KMS-11 (cell line): Measurements from ENCODE around the gene DNAH10.

Experiments
- H2AFZ ChIP-seq: fragments of 200-600 bp; sonication (generic); 2 replicates; pipeline ENCODE4 v1.6.1; 2016; ENCODE audit warnings: antibody characterized with exemption, mixed run types, low read depth
- H3K27ac ChIP-seq: fragments of 200-600 bp; sonication (generic); 2 replicates; pipeline ENCODE4 v1.6.1; 2016; ENCODE audit warnings: mild to moderate bottlenecking, mixed run types
- H3K27me3 ChIP-seq: fragments of 200-600 bp; sonication (generic); 2 replicates; pipeline ENCODE4 v1.6.1; 2017; ENCODE audit warnings: mild to moderate bottlenecking, low read depth, mixed run types, moderate library complexity; ENCODE audit not compliant: insufficient read depth
- H3K36me3 ChIP-seq: fragments of 200-600 bp; sonication (generic); 2 replicates; pipeline ENCODE4 v1.6.1; 2017; ENCODE audit warnings: mild to moderate bottlenecking, mixed run types; ENCODE audit not compliant: insufficient read depth
- H3K4me1 ChIP-seq: fragments of 200-600 bp; sonication (generic); 2 replicates; pipeline ENCODE4 v1.6.1; 2016; ENCODE audit warnings: mild to moderate bottlenecking, low read depth, mixed run types; ENCODE audit not compliant: poor library complexity, severe bottlenecking
- H3K4me2 ChIP-seq: fragments of 200-600 bp; sonication (generic); 2 replicates; pipeline ENCODE4 v1.7.0; 2016; ENCODE audit warnings: mild to moderate bottlenecking, mixed run types
- H3K4me3 ChIP-seq: fragments of 200-600 bp; sonication (generic); IDR thresholded peaks from 2 replicates; pipeline ENCODE4 v1.6.1; 2017; ENCODE audit warnings: low read depth, low read length, mixed read lengths; ENCODE audit not compliant: insufficient read depth
- H3K79me2 ChIP-seq: fragments of 200-600 bp; sonication (generic); 2 replicates; pipeline ENCODE4 v1.6.1; 2016; ENCODE audit warnings: low read depth, mixed run types; ENCODE audit not compliant: insufficient read depth
- H3K9ac ChIP-seq: fragments of 200-600 bp; sonication (generic); 2 replicates; pipeline ENCODE4 v1.6.1; 2016; ENCODE audit warnings: mild to moderate bottlenecking, mixed run types
- H4K20me1 ChIP-seq: fragments of 200-600 bp; sonication (generic); 2 replicates; pipeline ENCODE4 v1.6.1; 2016; ENCODE audit warnings: mild to moderate bottlenecking, mixed run types; ENCODE audit not compliant: insufficient read depth
- TF ChIP-seq, protein P1 (sequence below): fragments of 200-600 bp; sonication (generic); conservative IDR thresholded peaks from 2 replicates; pipeline ENCODE4 v1.6.1; 2017; ENCODE audit warnings: low read depth, mild to moderate bottlenecking, antibody characterized with exemption, low read length, moderate library complexity, mixed read lengths

The DNAH10 gene

DNA sequence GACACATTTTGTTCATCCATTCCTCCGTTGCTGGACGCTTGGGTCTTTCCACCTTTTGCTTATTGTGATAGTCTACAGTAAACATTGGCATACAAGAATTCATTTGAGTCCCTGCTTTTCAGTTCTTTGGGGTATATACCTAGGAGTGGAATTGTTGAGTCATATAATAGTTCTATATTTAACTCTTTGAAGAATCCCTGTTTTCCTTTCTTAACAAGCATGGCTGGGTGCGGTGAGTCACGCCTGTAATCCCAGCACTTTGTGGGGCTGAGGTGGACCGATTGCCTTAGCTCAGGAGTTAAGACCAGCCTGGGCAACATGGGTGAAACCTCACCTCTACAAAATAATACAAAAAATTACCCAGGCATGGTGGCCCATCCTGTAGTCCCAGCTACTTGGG lies 135.1 kb downstream of the DNAH10 start:
- Histone ChIP-seq H3K79me2 (no peaks in the 10 kb centered on the region), H3K4me1 (no peaks in the 10 kb centered on the region), H4K20me1 (no peaks in the 10 kb centered on the region), H3K27ac (no peak overlapping the region), H3K4me2 (no peak overlapping the region), H3K36me3 (no peaks in the 10 kb centered on the region), H3K4me3 (no peak overlapping the region), H2AFZ (no peak overlapping the region), H3K9ac (no peak overlapping the region), H3K27me3 (no peaks in the 10 kb centered on the region)
- TF ChIP-seq, protein P1, sequence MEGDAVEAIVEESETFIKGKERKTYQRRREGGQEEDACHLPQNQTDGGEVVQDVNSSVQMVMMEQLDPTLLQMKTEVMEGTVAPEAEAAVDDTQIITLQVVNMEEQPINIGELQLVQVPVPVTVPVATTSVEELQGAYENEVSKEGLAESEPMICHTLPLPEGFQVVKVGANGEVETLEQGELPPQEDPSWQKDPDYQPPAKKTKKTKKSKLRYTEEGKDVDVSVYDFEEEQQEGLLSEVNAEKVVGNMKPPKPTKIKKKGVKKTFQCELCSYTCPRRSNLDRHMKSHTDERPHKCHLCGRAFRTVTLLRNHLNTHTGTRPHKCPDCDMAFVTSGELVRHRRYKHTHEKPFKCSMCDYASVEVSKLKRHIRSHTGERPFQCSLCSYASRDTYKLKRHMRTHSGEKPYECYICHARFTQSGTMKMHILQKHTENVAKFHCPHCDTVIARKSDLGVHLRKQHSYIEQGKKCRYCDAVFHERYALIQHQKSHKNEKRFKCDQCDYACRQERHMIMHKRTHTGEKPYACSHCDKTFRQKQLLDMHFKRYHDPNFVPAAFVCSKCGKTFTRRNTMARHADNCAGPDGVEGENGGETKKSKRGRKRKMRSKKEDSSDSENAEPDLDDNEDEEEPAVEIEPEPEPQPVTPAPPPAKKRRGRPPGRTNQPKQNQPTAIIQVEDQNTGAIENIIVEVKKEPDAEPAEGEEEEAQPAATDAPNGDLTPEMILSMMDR: no peak

DNA sequence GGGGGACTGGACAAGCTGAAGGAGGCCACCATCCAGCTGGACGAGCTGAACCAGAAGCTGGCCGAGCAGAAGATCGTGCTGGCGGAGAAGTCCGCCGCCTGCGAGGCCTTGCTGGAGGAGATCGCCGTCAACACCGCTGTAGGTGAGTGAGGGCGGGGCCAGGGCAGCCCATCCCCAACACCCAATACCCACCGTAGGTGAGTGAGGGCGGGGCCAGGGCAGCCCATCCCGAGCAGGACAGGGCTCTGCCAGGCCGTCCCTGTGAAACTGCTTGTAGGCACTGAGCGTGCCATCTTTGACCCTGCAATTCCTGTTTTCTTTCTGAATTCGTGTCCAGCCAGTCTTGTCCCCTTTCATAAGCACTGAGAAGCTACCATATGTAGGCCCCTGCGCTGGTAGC lies 136.6 kb downstream of the DNAH10 start:
- H3K79me2 ChIP-seq: no peaks in the 10 kb centered on the region
- no peaks in the 10 kb centered on the region for H3K36me3 ChIP-seq
- H4K20me1 ChIP-seq: no peaks in the 10 kb centered on the region
- H3K4me3 ChIP-seq: no peak overlapping the region
- no peaks in the 10 kb centered on the region for H3K27me3 ChIP-seq
- TF ChIP-seq, protein P1: no peak
- no peak overlapping the region for H2AFZ ChIP-seq
- no peaks in the 10 kb centered on the region for H3K4me1 ChIP-seq
- no peak overlapping the region for H3K27ac ChIP-seq
- no peak overlapping the region for H3K9ac ChIP-seq
- no peak overlapping the region for H3K4me2 ChIP-seq

DNA sequence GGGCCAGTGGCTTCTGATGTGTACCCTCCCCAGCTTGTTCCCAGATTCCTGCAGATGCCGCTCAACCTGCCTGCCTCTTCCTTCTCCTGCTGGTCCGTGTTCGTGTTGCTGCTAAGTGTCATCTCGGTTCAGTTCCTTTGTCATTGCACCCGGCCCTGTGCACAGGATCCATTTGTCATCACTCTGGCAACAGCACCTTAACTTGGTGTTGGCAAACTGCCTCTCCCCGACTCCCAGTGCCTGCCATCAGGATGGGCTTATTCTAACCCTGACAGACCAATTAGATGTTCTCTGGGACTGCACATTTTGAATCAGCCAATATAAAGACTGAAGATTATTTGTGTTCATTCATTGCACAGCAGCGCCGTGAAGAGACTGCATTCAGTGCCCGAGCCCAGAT lies 137.3 kb downstream of the DNAH10 start:
- Histone ChIP-seq H3K4me3 (no peak overlapping the region), H2AFZ (no peak overlapping the region), H4K20me1 (no peaks in the 10 kb centered on the region), H3K4me2 (no peak overlapping the region), H3K27me3 (no peaks in the 10 kb centered on the region), H3K79me2 (no peaks in the 10 kb centered on the region), H3K27ac (no peak overlapping the region), H3K4me1 (no peaks in the 10 kb centered on the region), H3K36me3 (no peaks in the 10 kb centered on the region), H3K9ac (no peak overlapping the region)
- TF ChIP-seq, protein P1: no peak

DNA sequence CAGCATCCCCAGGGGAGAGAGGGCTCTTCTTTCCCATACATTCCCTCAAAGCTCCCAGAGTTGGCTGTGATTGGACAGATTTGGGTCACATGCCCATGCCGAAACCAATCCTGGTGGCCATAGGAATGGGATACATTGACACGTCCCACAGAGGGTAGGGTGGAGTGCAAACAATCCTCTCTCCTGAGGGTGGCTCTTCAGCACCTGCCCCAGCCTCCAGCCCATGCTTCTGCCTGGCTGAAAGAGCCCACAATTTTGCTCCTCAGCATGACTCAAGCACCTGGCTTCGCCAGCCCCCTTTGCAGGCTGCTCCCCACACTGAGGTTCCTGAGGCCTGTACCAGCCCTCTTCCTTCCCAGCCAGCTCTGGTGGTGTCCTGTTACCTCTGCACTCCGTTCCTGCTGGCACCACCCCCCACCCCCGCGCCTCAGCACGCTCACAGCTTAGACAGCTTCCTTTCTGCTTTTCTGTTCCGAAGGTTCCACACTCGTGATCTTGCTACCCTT lies 138.8 kb downstream of the DNAH10 start:
- Histone ChIP-seq H3K4me2 (no peak overlapping the region), H2AFZ (no peak overlapping the region)

More for the DNA sequence above, 138.8 kb downstream of the DNAH10 start:
- Histone ChIP-seq H3K27me3 (no peaks in the 10 kb centered on the region), H3K27ac (no peak overlapping the region), H3K9ac (no peak overlapping the region), H3K79me2 (no peaks in the 10 kb centered on the region), H4K20me1 (no peaks in the 10 kb centered on the region), H3K36me3 (no peaks in the 10 kb centered on the region), H3K4me3 (no peak overlapping the region), H3K4me1 (no peaks in the 10 kb centered on the region)
- TF ChIP-seq, protein P1: no peak
